ENCODE data around the gene ABTB1. TPM values are rescaled to one million over a fixed set of nuclear protein-coding genes. Genes with fewer than 3 reads are reported as not detected.
"Not testable (repeated sequence)": the region's sequence is repeated elsewhere in the genome, so short reads cannot be mapped to it uniquely, and the experiment has no call there.

Gene ABTB1
- total and polyA plus RNA-seq, 4 donors, result 9.7 to 14.1 (median 10.9) TPM

- H3K36me3 ChIP-seq (ENCODE audit: control insufficient read depth in 4 of 4, insufficient read depth in 3 of 4, low read depth in 1 of 4, low read length in 3 of 4), result no peaks in the 10 kb centered on the region
- 85% methylated on average over 4 of the region's 4 CpGs for WGBS
- no peaks in the 10 kb centered on the region for H3K9me3 ChIP-seq (ENCODE audit: control insufficient read depth in 4 of 4, low read length in 3 of 4)
- no peak overlapping the region for H3K4me3 ChIP-seq (ENCODE audit: low read depth in 1 of 3, low read length in 3 of 3)
- H3K27me3 ChIP-seq (ENCODE audit: control insufficient read depth in 4 of 4, insufficient read depth in 4 of 4, low read length in 3 of 4), result no peaks in the 10 kb centered on the region
- H3K4me1 ChIP-seq (ENCODE audit: control insufficient read depth in 4 of 4, insufficient read depth in 4 of 4, low read length in 3 of 4), result peaks cover 0 to 6% (median 3%) of the 10 kb centered on the region in 4 donors
- H3K9ac ChIP-seq (ENCODE audit: low read depth in 1 of 2, low read length in 2 of 2), result no peak overlapping the region
- TF ChIP-seq HNF4A (conservative IDR thresholded peaks at IDR 0.05) (no peak), TAF1 (conservative IDR thresholded peaks at IDR 0.05) (no peak), NR2F2 (IDR thresholded peaks at IDR 0.05) (no peak), RXRA (IDR thresholded peaks at IDR 0.05) (no peak), FOXA2 (IDR thresholded peaks at IDR 0.05) (no peak), JUND (IDR thresholded peaks at IDR 0.05) (no peak), CTCF (IDR thresholded peaks at IDR 0.05; ENCODE audit: low read depth, low read length, missing input control) (no peak), MAX (IDR thresholded peaks at IDR 0.05) (no peak), SP1 (IDR thresholded peaks at IDR 0.05) (no peak), EGR1 (IDR thresholded peaks at IDR 0.05; ENCODE audit: low read depth in 2 of 2) (no peak)
- TF ChIP-seq, protein P1, sequence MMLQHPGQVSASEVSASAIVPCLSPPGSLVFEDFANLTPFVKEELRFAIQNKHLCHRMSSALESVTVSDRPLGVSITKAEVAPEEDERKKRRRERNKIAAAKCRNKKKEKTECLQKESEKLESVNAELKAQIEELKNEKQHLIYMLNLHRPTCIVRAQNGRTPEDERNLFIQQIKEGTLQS (IDR thresholded peaks at IDR 0.05), result no peak
- TF ChIP-seq, protein P2, sequence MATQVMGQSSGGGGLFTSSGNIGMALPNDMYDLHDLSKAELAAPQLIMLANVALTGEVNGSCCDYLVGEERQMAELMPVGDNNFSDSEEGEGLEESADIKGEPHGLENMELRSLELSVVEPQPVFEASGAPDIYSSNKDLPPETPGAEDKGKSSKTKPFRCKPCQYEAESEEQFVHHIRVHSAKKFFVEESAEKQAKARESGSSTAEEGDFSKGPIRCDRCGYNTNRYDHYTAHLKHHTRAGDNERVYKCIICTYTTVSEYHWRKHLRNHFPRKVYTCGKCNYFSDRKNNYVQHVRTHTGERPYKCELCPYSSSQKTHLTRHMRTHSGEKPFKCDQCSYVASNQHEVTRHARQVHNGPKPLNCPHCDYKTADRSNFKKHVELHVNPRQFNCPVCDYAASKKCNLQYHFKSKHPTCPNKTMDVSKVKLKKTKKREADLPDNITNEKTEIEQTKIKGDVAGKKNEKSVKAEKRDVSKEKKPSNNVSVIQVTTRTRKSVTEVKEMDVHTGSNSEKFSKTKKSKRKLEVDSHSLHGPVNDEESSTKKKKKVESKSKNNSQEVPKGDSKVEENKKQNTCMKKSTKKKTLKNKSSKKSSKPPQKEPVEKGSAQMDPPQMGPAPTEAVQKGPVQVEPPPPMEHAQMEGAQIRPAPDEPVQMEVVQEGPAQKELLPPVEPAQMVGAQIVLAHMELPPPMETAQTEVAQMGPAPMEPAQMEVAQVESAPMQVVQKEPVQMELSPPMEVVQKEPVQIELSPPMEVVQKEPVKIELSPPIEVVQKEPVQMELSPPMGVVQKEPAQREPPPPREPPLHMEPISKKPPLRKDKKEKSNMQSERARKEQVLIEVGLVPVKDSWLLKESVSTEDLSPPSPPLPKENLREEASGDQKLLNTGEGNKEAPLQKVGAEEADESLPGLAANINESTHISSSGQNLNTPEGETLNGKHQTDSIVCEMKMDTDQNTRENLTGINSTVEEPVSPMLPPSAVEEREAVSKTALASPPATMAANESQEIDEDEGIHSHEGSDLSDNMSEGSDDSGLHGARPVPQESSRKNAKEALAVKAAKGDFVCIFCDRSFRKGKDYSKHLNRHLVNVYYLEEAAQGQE (IDR thresholded peaks at IDR 0.05), result no peak
- TF ChIP-seq, protein P3, sequence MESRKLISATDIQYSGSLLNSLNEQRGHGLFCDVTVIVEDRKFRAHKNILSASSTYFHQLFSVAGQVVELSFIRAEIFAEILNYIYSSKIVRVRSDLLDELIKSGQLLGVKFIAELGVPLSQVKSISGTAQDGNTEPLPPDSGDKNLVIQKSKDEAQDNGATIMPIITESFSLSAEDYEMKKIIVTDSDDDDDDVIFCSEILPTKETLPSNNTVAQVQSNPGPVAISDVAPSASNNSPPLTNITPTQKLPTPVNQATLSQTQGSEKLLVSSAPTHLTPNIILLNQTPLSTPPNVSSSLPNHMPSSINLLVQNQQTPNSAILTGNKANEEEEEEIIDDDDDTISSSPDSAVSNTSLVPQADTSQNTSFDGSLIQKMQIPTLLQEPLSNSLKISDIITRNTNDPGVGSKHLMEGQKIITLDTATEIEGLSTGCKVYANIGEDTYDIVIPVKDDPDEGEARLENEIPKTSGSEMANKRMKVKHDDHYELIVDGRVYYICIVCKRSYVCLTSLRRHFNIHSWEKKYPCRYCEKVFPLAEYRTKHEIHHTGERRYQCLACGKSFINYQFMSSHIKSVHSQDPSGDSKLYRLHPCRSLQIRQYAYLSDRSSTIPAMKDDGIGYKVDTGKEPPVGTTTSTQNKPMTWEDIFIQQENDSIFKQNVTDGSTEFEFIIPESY (IDR thresholded peaks at IDR 0.05), result no peak
- no peak for DNase-seq (ENCODE audit: low spot score)
- no peak overlapping the region for H3K27ac ChIP-seq (ENCODE audit: low read depth in 1 of 2, low read length in 2 of 2)
Observed at GRCh38 chr3:127654374-127654773, 18.4 kb upstream of the ABTB1 start.

DNA sequence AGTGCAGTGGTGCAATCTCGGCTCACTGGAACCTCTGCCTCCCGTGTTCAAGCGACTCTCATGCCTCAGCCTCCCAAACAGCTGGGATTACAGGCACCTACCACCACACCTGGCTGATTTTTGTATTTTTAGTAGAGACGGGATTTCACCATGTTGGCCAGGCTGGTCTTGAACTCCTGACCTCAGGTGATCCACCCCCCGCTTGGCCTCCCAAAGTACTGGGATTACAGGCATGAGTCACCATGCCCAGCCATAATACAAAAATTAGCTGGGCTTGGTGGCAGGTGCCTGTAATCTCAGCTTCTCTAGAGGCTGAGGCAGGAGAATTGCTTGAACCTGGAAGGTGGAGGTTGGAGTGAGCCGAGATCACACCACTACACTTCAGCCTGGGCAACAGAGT lies 17.8 kb upstream of the ABTB1 start:
- H3K27ac ChIP-seq (ENCODE audit: low read depth in 1 of 2, low read length in 2 of 2); H3K27me3 ChIP-seq (ENCODE audit: control insufficient read depth in 4 of 4, insufficient read depth in 4 of 4, low read length in 3 of 4); H3K36me3 ChIP-seq (ENCODE audit: control insufficient read depth in 4 of 4, insufficient read depth in 3 of 4, low read depth in 1 of 4, low read length in 3 of 4); DNase-seq (ENCODE audit: low spot score); H3K4me3 ChIP-seq (ENCODE audit: low read depth in 1 of 3, low read length in 3 of 3); H3K9me3 ChIP-seq (ENCODE audit: control insufficient read depth in 4 of 4, low read length in 3 of 4); H3K9ac ChIP-seq (ENCODE audit: low read depth in 1 of 2, low read length in 2 of 2); H3K4me1 ChIP-seq (ENCODE audit: control insufficient read depth in 4 of 4, insufficient read depth in 4 of 4, low read length in 3 of 4): not testable (repeated sequence)
- WGBS, result 95% methylated on average over 6 of the region's 6 CpGs

All from liver (tissue), 9 donors.